Measurements from ENCODE around the gene TRIM61. TPM values are rescaled to one million over a fixed set of nuclear protein-coding genes. Genes with fewer than 3 reads are reported as not detected.
"Not testable (repeated sequence)": the region's sequence is repeated elsewhere in the genome, so short reads cannot be mapped to it uniquely, and the experiment has no call there.

The TRIM61 gene
- total RNA-seq, 2 experiments from 2014 or later = 0.22 to 0.47 TPM

DNA sequence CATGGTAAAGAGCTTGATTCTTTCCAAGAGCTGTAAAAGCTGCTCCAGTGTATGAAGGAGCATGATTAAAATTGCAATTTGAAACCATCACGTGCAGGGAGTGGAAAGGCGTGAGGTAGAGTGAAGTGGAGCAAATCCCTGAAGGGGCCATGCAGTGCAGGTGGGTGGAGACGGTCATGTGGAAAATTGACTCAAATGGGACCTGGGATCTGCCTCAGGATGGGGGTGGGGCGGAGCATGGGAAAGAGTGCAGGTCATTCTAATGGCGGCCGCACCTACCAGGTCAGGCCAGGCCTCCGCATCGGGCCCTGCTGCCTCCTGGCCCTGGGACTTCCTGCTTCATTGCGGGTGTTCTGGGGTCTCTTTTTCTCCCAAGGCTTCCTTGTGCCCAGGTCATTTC is 29.0 kb upstream of the TRIM61 start:
- no peak for ATAC-seq (ENCODE audit: poor library complexity)
- POLR2A ChIA-PET = no interaction called here

DNA sequence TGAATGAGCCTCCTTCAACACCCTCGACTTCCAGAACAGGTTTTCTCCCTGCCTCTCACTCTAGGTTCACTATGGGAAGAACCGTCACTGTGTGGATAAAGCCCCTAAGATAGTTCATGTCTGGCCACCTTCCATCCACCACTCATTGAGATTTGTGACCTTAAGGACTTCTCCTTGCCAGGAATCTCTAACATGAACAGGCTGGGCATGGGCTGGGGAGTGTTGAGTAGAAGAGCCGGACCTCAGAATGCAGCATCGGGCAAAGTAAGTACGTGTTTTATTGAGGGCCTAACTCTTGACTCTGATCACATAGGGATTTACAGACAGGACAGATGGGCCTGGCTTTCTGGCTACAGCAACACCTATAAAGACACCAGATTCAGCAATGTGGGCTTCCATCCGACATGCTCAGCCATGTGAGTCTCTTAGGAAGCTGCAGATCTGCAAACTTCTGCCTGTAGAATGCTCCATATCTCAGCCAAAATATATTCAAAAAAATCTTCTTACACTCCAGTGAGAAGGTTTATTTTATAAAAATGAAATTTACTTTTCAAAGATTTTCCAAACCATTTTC is 28.0 kb upstream of the TRIM61 start:
- no peaks in the 10 kb centered on the region for H3K9me3 Mint-ChIP-seq
- Histone ChIP-seq H3K36me3 (ENCODE audit: insufficient read depth, low read length) (no peaks in the 10 kb centered on the region), H3K27me3 (ENCODE audit: control insufficient read depth in 1 of 2, insufficient read depth in 2 of 2, low read length in 2 of 2) (no peaks in the 10 kb centered on the region), H3K4me1 (ENCODE audit: insufficient read depth, low read length) (no peaks in the 10 kb centered on the region), H3K27ac (ENCODE audit: low read depth in 1 of 2, low read length in 2 of 2) (no peak overlapping the region), H3K9me3 (ENCODE audit: control insufficient read depth in 1 of 2, insufficient read depth in 1 of 2, low read length in 2 of 2) (no peaks in the 10 kb centered on the region), H3K4me3 (ENCODE audit: low read length) (no peak overlapping the region)
- ChIA-PET POLR2A (no interaction called here), CTCF (no interaction called here)
- peaks cover 4% of the 10 kb centered on the region for H3K27me3 Mint-ChIP-seq
- H3K4me1 Mint-ChIP-seq (ENCODE audit: low read depth) = no peaks in the 10 kb centered on the region
- DNase-seq = no peak
- H3K4me3 Mint-ChIP-seq = no peak overlapping the region
- intact Hi-C loops (cut with DNase I, micrococcal nuclease) = no loop called here
- no peak overlapping the region for H3K27ac Mint-ChIP-seq
- no peaks in the 10 kb centered on the region for H3K36me3 Mint-ChIP-seq (ENCODE audit: low read depth)
- no peak for ATAC-seq (ENCODE audit: poor library complexity)
- TF ChIP-seq CTCF (IDR thresholded peaks at IDR 0.05) = no peak

More for the DNA sequence above, 29.0 kb upstream of the TRIM61 start:
- Histone ChIP-seq H3K27me3 (ENCODE audit: control insufficient read depth in 1 of 2, insufficient read depth in 2 of 2, low read length in 2 of 2) (no peaks in the 10 kb centered on the region), H3K4me1 (ENCODE audit: insufficient read depth, low read length) (no peaks in the 10 kb centered on the region), H3K36me3 (ENCODE audit: insufficient read depth, low read length) (no peaks in the 10 kb centered on the region), H3K4me3 (ENCODE audit: low read length) (no peak overlapping the region), H3K9me3 (ENCODE audit: control insufficient read depth in 1 of 2, insufficient read depth in 1 of 2, low read length in 2 of 2) (no peaks in the 10 kb centered on the region), H3K27ac (ENCODE audit: low read depth in 1 of 2, low read length in 2 of 2) (no peak overlapping the region)
- no peak for TF ChIP-seq CTCF (IDR thresholded peaks at IDR 0.05)
- CTCF ChIA-PET = no interaction called here
- no peak overlapping the region for H3K27ac Mint-ChIP-seq
- H3K36me3 Mint-ChIP-seq (ENCODE audit: low read depth) = no peaks in the 10 kb centered on the region
- DNase-seq = no peak
- no peak overlapping the region for H3K4me3 Mint-ChIP-seq
- no peaks in the 10 kb centered on the region for H3K9me3 Mint-ChIP-seq
- intact Hi-C loops (cut with DNase I, micrococcal nuclease) = no loop called here
- no peaks in the 10 kb centered on the region for H3K4me1 Mint-ChIP-seq (ENCODE audit: low read depth)
- peaks cover 8% of the 10 kb centered on the region for H3K27me3 Mint-ChIP-seq

- H3K27me3 Mint-ChIP-seq = peaks cover 20% of the 10 kb centered on the region
- intact Hi-C loops (cut with DNase I, micrococcal nuclease) = not testable (repeated sequence)
These were observed 24.5 kb upstream of the TRIM61 start for GRCh38 chr4:165001957-165002356.

GRCh38 chr4:164998526-164999080 is 21.1 kb upstream of the TRIM61 start:
- H3K4me3 Mint-ChIP-seq; DNase-seq; H3K9me3 ChIP-seq (ENCODE audit: control insufficient read depth in 1 of 2, insufficient read depth in 1 of 2, low read length in 2 of 2); intact Hi-C loops (cut with DNase I, micrococcal nuclease); H3K36me3 ChIP-seq (ENCODE audit: insufficient read depth, low read length); H3K27me3 ChIP-seq (ENCODE audit: control insufficient read depth in 1 of 2, insufficient read depth in 2 of 2, low read length in 2 of 2); H3K4me3 ChIP-seq (ENCODE audit: low read length); H3K4me1 Mint-ChIP-seq (ENCODE audit: low read depth); H3K27ac ChIP-seq (ENCODE audit: low read depth in 1 of 2, low read length in 2 of 2); ATAC-seq (ENCODE audit: poor library complexity); H3K36me3 Mint-ChIP-seq (ENCODE audit: low read depth); H3K27ac Mint-ChIP-seq; H3K9me3 Mint-ChIP-seq; CTCF ChIA-PET; H3K4me1 ChIP-seq (ENCODE audit: insufficient read depth, low read length); POLR2A ChIA-PET: not testable (repeated sequence)
- H3K27me3 Mint-ChIP-seq = peaks cover 33% of the 10 kb centered on the region

More at GRCh38 chr4:165001957-165002356, 24.5 kb upstream of the TRIM61 start:
- H3K4me1 Mint-ChIP-seq (ENCODE audit: low read depth); H3K27ac ChIP-seq (ENCODE audit: low read depth in 1 of 2, low read length in 2 of 2); CTCF ChIA-PET; H3K4me3 ChIP-seq (ENCODE audit: low read length); H3K4me1 ChIP-seq (ENCODE audit: insufficient read depth, low read length); H3K36me3 Mint-ChIP-seq (ENCODE audit: low read depth); H3K27me3 ChIP-seq (ENCODE audit: control insufficient read depth in 1 of 2, insufficient read depth in 2 of 2, low read length in 2 of 2); H3K9me3 Mint-ChIP-seq; H3K9me3 ChIP-seq (ENCODE audit: control insufficient read depth in 1 of 2, insufficient read depth in 1 of 2, low read length in 2 of 2); POLR2A ChIA-PET; H3K27ac Mint-ChIP-seq; H3K36me3 ChIP-seq (ENCODE audit: insufficient read depth, low read length); DNase-seq; H3K4me3 Mint-ChIP-seq; ATAC-seq (ENCODE audit: poor library complexity): not testable (repeated sequence)

All from CD4-positive, alpha-beta T cell (primary cell).